HL-60/S4 (cell line): ENCODE results near the gene PPP2R2D.

Experiments
- in situ Hi-C: fragments of 300-500 bp; cut with MboI; formaldehyde crosslinking; loops from 2 replicates; pipeline ENCODE4 v1.14.3; 2022; ENCODE audit warnings: low sequenced_read_pairs

PPP2R2D gene

GRCh38 chr10:131991726-131992125 lies 90.9 kb downstream of the PPP2R2D start:
- in situ Hi-C loops = no loop called here

- in situ Hi-C loops = no loop called here
Observed at GRCh38 chr10:131993275-131993674, 92.5 kb downstream of the PPP2R2D start.

- in situ Hi-C loops = no loop called here
Observed at GRCh38 chr10:131994435-131994834, 93.6 kb downstream of the PPP2R2D start.

GRCh38 chr10:131996466-131997365 lies 95.9 kb downstream of the PPP2R2D start:
- in situ Hi-C loops = no loop called here

GRCh38 chr10:131997366-131998049 lies 96.7 kb downstream of the PPP2R2D start:
- in situ Hi-C loops = no loop called here

GRCh38 chr10:131998050-131998844 lies 97.4 kb downstream of the PPP2R2D start:
- in situ Hi-C loops = no loop called here

GRCh38 chr10:131998845-131999681 lies 98.3 kb downstream of the PPP2R2D start:
- in situ Hi-C loops = no loop called here

- in situ Hi-C loops = no loop called here
Observed at GRCh38 chr10:132001238-132001972, 100.6 kb downstream of the PPP2R2D start.

- in situ Hi-C loops = no loop called here
Observed at GRCh38 chr10:132002004-132002403, 101.2 kb downstream of the PPP2R2D start.

- in situ Hi-C loops = no loop called here
Observed at GRCh38 chr10:132003282-132003924, 102.6 kb downstream of the PPP2R2D start.

GRCh38 chr10:132004052-132004451 lies 103.2 kb downstream of the PPP2R2D start:
- in situ Hi-C loops = no loop called here

GRCh38 chr10:132005147-132005546 lies 104.3 kb downstream of the PPP2R2D start:
- in situ Hi-C loops = no loop called here

- in situ Hi-C loops = no loop called here
Observed at GRCh38 chr10:132006966-132007365, 106.2 kb downstream of the PPP2R2D start.

GRCh38 chr10:132007681-132008080 lies 106.9 kb downstream of the PPP2R2D start:
- in situ Hi-C loops = no loop called here
